Ovary (tissue), 9 donors: ENCODE results near the gene ASPSCR1. TPM values are rescaled to one million over a fixed set of nuclear protein-coding genes. Genes with fewer than 3 reads are reported as not detected.

Experiments
- DNase-seq, 5 donors: peaks; one replicate each; pipeline ENCODE4 v3.0.0-alpha.2; 2019 to 2020
- H3K27ac ChIP-seq, 2 donors: fragments of 200-600 bp; one replicate each; pipeline versions ENCODE4 v1.5.1 to v1.8.0; 2019 to 2022
- H3K27me3 ChIP-seq: fragments of 200-600 bp; one replicate; pipeline ENCODE4 v1.8.0; 2022
- H3K36me3 ChIP-seq: fragments of 200-600 bp; sonication (generic); one replicate; pipeline ENCODE4 v1.5.1; 2019
- H3K4me1 ChIP-seq: one replicate; pipeline ENCODE4 v1.8.1; 2013; ENCODE audit warnings: mild to moderate bottlenecking, moderate library complexity; ENCODE audit not compliant: insufficient read depth
- H3K4me3 ChIP-seq: fragments of 200-600 bp; sonication (generic); one replicate; pipeline ENCODE4 v1.5.1; 2017
- H3K9me3 ChIP-seq, 2 donors: fragments of 200-600 bp in 1 of 2; sonication (generic) in 1 of 2; one replicate each; pipeline versions ENCODE4 v1.5.1 to v1.8.1; 2013 to 2019; ENCODE audit warnings: mild to moderate bottlenecking in 1 of 2, moderate library complexity in 1 of 2
- EP300 ChIP-seq: sonication (generic); formaldehyde crosslinking; IDR thresholded peaks from one replicate; pipeline ENCODE4 v1.6.1; 2017; ENCODE audit warnings: antibody characterized with exemption
- POLR2A ChIP-seq: fragments of 450-650 bp; IDR thresholded peaks from one replicate; pipeline ENCODE4 v1.6.1; 2017; ENCODE audit warnings: antibody characterized with exemption, mild to moderate bottlenecking, moderate library complexity
- WGBS, 3 donors: extraction: QIAGEN DNeasy Blood & Tissue Kit in 1 of 3; methylation state at CpG; one replicate each; pipeline versions ENCODE4 v1.1.5 to v1.1.7; 2013 to 2017; 5-methylcytosine and 5-hydroxymethylcytosine counted together
- intact Hi-C, 4 donors: fragments of 100-400 bp; cut with DNase I; formaldehyde crosslinking; loops; one replicate each; pipeline versions ENCODE4 v1.11.0 to v1.15.1; 2022 to 2023
- polyA plus RNA-seq, 2 donors: library from polyadenylated mRNA; stranded (reverse); fragments of 200-250 nt in 1 of 2; fragments of 350-450 nt in 1 of 2; fragmentation: Illumina TruSeq in 1 of 2; extraction: RNeasy Lipid Tissue Mini Kit (QIAGEN cat#74804) in 1 of 2; gene quantifications; one replicate each; pipeline ENCODE4 v1.2.3, GENCODE V29; 2013 to 2014
- total RNA-seq, 7 donors: library from RNA; depleted of rRNA in 2 of 7; stranded (reverse); fragments of >200 nt in 2 of 7; fragmentation: NEBNext Ultra II Directional in 3 of 7; extraction: Animal tissue kit (Norgen Biotek cat#: 25700) in 3 of 7; gene quantifications; one replicate each; pipeline versions ENCODE4 v1.1.0 to v1.2.4, GENCODE V29; 2016 to 2023
- TF ChIP-seq, protein P1 (sequence below), 3 donors: fragments of 450-650 bp in 2 of 3; fragments of 200-600 bp in 1 of 3; IDR thresholded peaks; one replicate each; pipeline versions ENCODE4 v1.5.1 to v1.8.0; 2016 to 2022; ENCODE audit warnings: antibody characterized with exemption in 3 of 3, mild to moderate bottlenecking in 1 of 3
- donor health status: DM: no; HTN: no; CAD: no; lungs with moderate emphysema.
- donor health status: DM: no; HTN: no; CAD: no.
- donor health status: Bipolar disorder and iron deficiency.
- donor health status: DM: yes; HTN: yes; CAD: no.
- donor health status: DM: no; HTN: no; CAD: no.
- donor health status: DM: yes; HTN: yes; CAD: no.

The ASPSCR1 gene
- total and polyA plus RNA-seq, 9 donors: 1.6 to 39.9 (median 24.3) TPM

DNA sequence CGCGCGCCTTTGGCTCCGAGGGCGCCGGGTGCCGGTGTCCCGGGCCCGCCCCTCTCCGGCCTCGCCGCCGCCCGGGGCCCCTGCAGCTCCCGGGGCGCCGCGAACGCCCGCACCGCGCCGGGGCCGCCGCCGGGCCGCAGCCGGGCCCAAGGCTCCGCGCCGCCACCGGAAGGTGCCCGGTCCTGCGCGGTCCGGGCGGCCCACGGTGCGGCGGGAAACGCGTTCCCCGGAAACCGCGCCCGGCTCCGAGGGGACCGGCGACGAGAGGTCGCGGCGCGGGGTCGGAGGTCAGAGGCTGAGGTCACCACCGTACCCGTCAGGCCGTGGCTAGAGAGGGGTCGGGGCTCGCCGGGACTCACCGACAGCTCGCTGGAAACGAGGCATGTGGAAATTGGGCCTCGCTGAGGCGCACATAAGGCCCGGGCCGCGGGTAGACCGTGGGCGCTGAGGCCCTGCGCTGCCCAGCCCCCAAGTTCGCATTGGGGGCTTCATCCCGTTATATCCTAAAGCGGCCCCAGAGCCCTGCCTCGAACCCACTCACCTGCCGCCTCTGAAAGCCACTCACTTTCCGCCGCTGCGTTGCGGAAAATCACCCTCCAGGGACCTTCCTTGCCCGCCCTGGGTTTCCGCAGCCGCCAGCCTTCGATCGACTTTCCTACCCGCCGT lies 88.3 kb downstream of the ASPSCR1 start, which contains the start of gene DUS1L:
Gene DUS1L (minus strand): TSS at position 167 of the 666 bp plus-strand sequence. CDS start 745 bp downstream, outside the sequence.
- Histone ChIP-seq H3K4me3 (peak within 1 kb of the TSS; percentile 95), H3K27me3 (no peaks in the 10 kb centered on the region), H3K9me3 (no peaks in the 10 kb centered on the region), H3K27ac (peak within 1 kb of the TSS; percentile 74 to 81), H3K4me1 (peaks cover 6% of the 10 kb centered on the region), H3K36me3 (no peaks in the 10 kb centered on the region)
- DNase-seq: peak; percentile 55 to 84 (median 77)
- intact Hi-C loops: no loop called here
- TF ChIP-seq POLR2A: no peak
- TF ChIP-seq, protein P1, sequence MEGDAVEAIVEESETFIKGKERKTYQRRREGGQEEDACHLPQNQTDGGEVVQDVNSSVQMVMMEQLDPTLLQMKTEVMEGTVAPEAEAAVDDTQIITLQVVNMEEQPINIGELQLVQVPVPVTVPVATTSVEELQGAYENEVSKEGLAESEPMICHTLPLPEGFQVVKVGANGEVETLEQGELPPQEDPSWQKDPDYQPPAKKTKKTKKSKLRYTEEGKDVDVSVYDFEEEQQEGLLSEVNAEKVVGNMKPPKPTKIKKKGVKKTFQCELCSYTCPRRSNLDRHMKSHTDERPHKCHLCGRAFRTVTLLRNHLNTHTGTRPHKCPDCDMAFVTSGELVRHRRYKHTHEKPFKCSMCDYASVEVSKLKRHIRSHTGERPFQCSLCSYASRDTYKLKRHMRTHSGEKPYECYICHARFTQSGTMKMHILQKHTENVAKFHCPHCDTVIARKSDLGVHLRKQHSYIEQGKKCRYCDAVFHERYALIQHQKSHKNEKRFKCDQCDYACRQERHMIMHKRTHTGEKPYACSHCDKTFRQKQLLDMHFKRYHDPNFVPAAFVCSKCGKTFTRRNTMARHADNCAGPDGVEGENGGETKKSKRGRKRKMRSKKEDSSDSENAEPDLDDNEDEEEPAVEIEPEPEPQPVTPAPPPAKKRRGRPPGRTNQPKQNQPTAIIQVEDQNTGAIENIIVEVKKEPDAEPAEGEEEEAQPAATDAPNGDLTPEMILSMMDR (IDR thresholded peaks at IDR 0.05): no peak
- TF ChIP-seq EP300: no peak
- 11 to 19% (median 16%) methylated on average over 52 to 88 of the region's 88 CpGs for WGBS, 3 donors

Other genes starting within 250 kb of the ASPSCR1 start
- gene GCGR, start 173.5 kb upstream of the ASPSCR1 start, total RNA-seq: not detected
- not detected for gene GCGR, start 173.5 kb upstream of the ASPSCR1 start, polyA plus RNA-seq
- gene MCRIP1, start 144.3 kb upstream of the ASPSCR1 start, total RNA-seq: 100 to 1,000 TPM in 3 of 7 donors, 10 to 100 TPM in 4; 81.1 to 135 (median 97.0) TPM
- gene MCRIP1, start 144.3 kb upstream of the ASPSCR1 start, polyA plus RNA-seq: 100 to 1,000 TPM in 1 of 2 donors, under 1 TPM in 1; 0.30 to 129 TPM
- gene PPP1R27, start 142.6 kb upstream of the ASPSCR1 start, total RNA-seq: not detected
- under 1 TPM in 1 of 2 donors, not detected in 1; 0.22 TPM for gene PPP1R27, start 142.6 kb upstream of the ASPSCR1 start, polyA plus RNA-seq
- 100 to 1,000 TPM; 230 to 435 (median 312) TPM for gene P4HB, start 117.1 kb upstream of the ASPSCR1 start, total RNA-seq
- gene P4HB, start 117.1 kb upstream of the ASPSCR1 start, polyA plus RNA-seq: 1,000 to 10,000 TPM in 1 of 2 donors, 100 to 1,000 TPM in 1; 222 to 2,080 TPM
- 100 to 1,000 TPM in 6 of 7 donors, 10 to 100 TPM in 1; 52.0 to 455 (median 318) TPM for gene ARHGDIA, start 106.3 kb upstream of the ASPSCR1 start, total RNA-seq
- gene ARHGDIA, start 106.3 kb upstream of the ASPSCR1 start, polyA plus RNA-seq: 100 to 1,000 TPM in 1 of 2 donors, 10 to 100 TPM in 1; 65.8 to 158 TPM
- gene ALYREF, start 86.0 kb upstream of the ASPSCR1 start, total RNA-seq: 100 to 1,000 TPM in 1 of 7 donors, 10 to 100 TPM in 6; 27.2 to 160 (median 58.5) TPM
- gene ALYREF, start 86.0 kb upstream of the ASPSCR1 start, polyA plus RNA-seq: 10 to 100 TPM; 14.2 to 34.1 TPM
- gene ANAPC11, start 85.9 kb upstream of the ASPSCR1 start, total RNA-seq: 100 to 1,000 TPM in 1 of 7 donors, 10 to 100 TPM in 6; 49.4 to 135 (median 81.0) TPM
- gene ANAPC11, start 85.9 kb upstream of the ASPSCR1 start, polyA plus RNA-seq: 100 to 1,000 TPM in 1 of 2 donors, 1 to 10 TPM in 1; 6.1 to 132 TPM
- gene NPB, start 75.4 kb upstream of the ASPSCR1 start, total RNA-seq: 1 to 10 TPM in 5 of 7 donors, under 1 TPM in 2; 0.67 to 3.1 (median 1.4) TPM
- 1 to 10 TPM in 1 of 2 donors, under 1 TPM in 1; 0.43 to 1.3 TPM for gene NPB, start 75.4 kb upstream of the ASPSCR1 start, polyA plus RNA-seq
- 10 to 100 TPM; 12.6 to 71.4 (median 25.7) TPM for gene PCYT2, start 66.2 kb upstream of the ASPSCR1 start, total RNA-seq
- gene PCYT2, start 66.2 kb upstream of the ASPSCR1 start, polyA plus RNA-seq: 10 to 100 TPM; 20.6 to 29.7 TPM
- 10 to 100 TPM; 12.6 to 17.7 (median 15.5) TPM for gene SIRT7, start 59.5 kb upstream of the ASPSCR1 start, total RNA-seq
- 10 to 100 TPM in 1 of 2 donors, 1 to 10 TPM in 1; 3.4 to 15.2 TPM for gene SIRT7, start 59.5 kb upstream of the ASPSCR1 start, polyA plus RNA-seq
- gene MAFG, start 49.9 kb upstream of the ASPSCR1 start, total RNA-seq: 10 to 100 TPM; 10.6 to 21.1 (median 16.3) TPM
- gene MAFG, start 49.9 kb upstream of the ASPSCR1 start, polyA plus RNA-seq: 10 to 100 TPM in 1 of 2 donors, 1 to 10 TPM in 1; 9.5 to 11.8 TPM
- gene PYCR1, start 40.3 kb upstream of the ASPSCR1 start, total RNA-seq: 100 to 1,000 TPM in 1 of 7 donors, 10 to 100 TPM in 2, 1 to 10 TPM in 4; 1.5 to 119 (median 9.4) TPM
- gene PYCR1, start 40.3 kb upstream of the ASPSCR1 start, polyA plus RNA-seq: 1 to 10 TPM; 6.1 to 8.1 TPM
- gene MYADML2, start 30.4 kb upstream of the ASPSCR1 start, total RNA-seq: not detected
- not detected for gene MYADML2, start 30.4 kb upstream of the ASPSCR1 start, polyA plus RNA-seq
- gene NOTUM, start 16.4 kb upstream of the ASPSCR1 start, total RNA-seq: under 1 TPM in 3 of 7 donors, not detected in 4; 0.20 to 0.36 (median 0.24) TPM
- gene NOTUM, start 16.4 kb upstream of the ASPSCR1 start, polyA plus RNA-seq: under 1 TPM in 1 of 2 donors, not detected in 1; 0.05 TPM
- 10 to 100 TPM; 27.5 to 59.7 (median 35.3) TPM for gene CENPX, start 45.2 kb downstream of the ASPSCR1 start, total RNA-seq
- 10 to 100 TPM in 1 of 2 donors, 1 to 10 TPM in 1; 3.3 to 68.8 TPM for gene CENPX, start 45.2 kb downstream of the ASPSCR1 start, polyA plus RNA-seq
- gene LRRC45, start 45.7 kb downstream of the ASPSCR1 start, total RNA-seq: 10 to 100 TPM in 1 of 7 donors, 1 to 10 TPM in 6; 3.5 to 16.4 (median 7.1) TPM
- 1 to 10 TPM in 1 of 2 donors, under 1 TPM in 1; 0.67 to 8.0 TPM for gene LRRC45, start 45.7 kb downstream of the ASPSCR1 start, polyA plus RNA-seq
- 1 to 10 TPM; 1.2 to 7.8 (median 3.3) TPM for gene RAC3, start 54.0 kb downstream of the ASPSCR1 start, total RNA-seq
- gene RAC3, start 54.0 kb downstream of the ASPSCR1 start, polyA plus RNA-seq: 1 to 10 TPM in 1 of 2 donors, under 1 TPM in 1; 0.40 to 5.8 TPM
- gene DCXR, start 60.1 kb downstream of the ASPSCR1 start, total RNA-seq: 100 to 1,000 TPM in 6 of 7 donors, 10 to 100 TPM in 1; 87.6 to 217 (median 131) TPM
- 100 to 1,000 TPM in 1 of 2 donors, 10 to 100 TPM in 1; 16.7 to 144 TPM for gene DCXR, start 60.1 kb downstream of the ASPSCR1 start, polyA plus RNA-seq
- gene RFNG, start 74.2 kb downstream of the ASPSCR1 start, total RNA-seq: 10 to 100 TPM; 33.3 to 53.0 (median 44.7) TPM
- gene RFNG, start 74.2 kb downstream of the ASPSCR1 start, polyA plus RNA-seq: 10 to 100 TPM; 20.9 to 61.3 TPM
- 10 to 100 TPM; 48.8 to 96.2 (median 80.1) TPM for gene GPS1, start 74.3 kb downstream of the ASPSCR1 start, total RNA-seq
- 10 to 100 TPM; 12.4 to 77.8 TPM for gene GPS1, start 74.3 kb downstream of the ASPSCR1 start, polyA plus RNA-seq
- gene DUS1L, start 88.2 kb downstream of the ASPSCR1 start, total RNA-seq: 10 to 100 TPM; 40.1 to 72.4 (median 67.7) TPM
- gene DUS1L, start 88.2 kb downstream of the ASPSCR1 start, polyA plus RNA-seq: 10 to 100 TPM; 15.0 to 62.5 TPM
- gene FASN, start 120.6 kb downstream of the ASPSCR1 start, total RNA-seq: 100 to 1,000 TPM in 1 of 7 donors, 10 to 100 TPM in 5, 1 to 10 TPM in 1; 9.8 to 168 (median 53.8) TPM
- gene FASN, start 120.6 kb downstream of the ASPSCR1 start, polyA plus RNA-seq: 10 to 100 TPM in 1 of 2 donors, 1 to 10 TPM in 1; 1.3 to 16.0 TPM
- gene CCDC57, start 235.2 kb downstream of the ASPSCR1 start, total RNA-seq: 10 to 100 TPM; 22.9 to 65.0 (median 41.9) TPM
- gene CCDC57, start 235.2 kb downstream of the ASPSCR1 start, polyA plus RNA-seq: 10 to 100 TPM in 1 of 2 donors, 1 to 10 TPM in 1; 7.7 to 22.2 TPM